Thyroid gland (tissue), 4 donors: Measurements from ENCODE around the gene SORD.

ENCODE experiments used
- CTCF ChIP-seq, 6 experiments: fragments of 200-600 bp in 3 of 6; fragments of 450-650 bp in 3 of 6; sonication (generic) in 3 of 6; IDR thresholded peaks; one replicate each; pipeline ENCODE4 v1.5.1; 2016 to 2019; ENCODE audit warnings: antibody characterized with exemption in 6 of 6, mild to moderate bottlenecking in 2 of 6, inconsistent platforms in 1 of 6, moderate library complexity in 1 of 6
- POLR2A ChIP-seq, 2 donors: fragments of 450-650 bp; IDR thresholded peaks; one replicate each; pipeline ENCODE4 v1.6.1; 2017; ENCODE audit warnings: antibody characterized with exemption in 2 of 2, mild to moderate bottlenecking in 2 of 2, moderate library complexity in 1 of 2

- TF ChIP-seq CTCF (IDR thresholded peaks at IDR 0.05) (no peak), POLR2A (IDR thresholded peaks at IDR 0.05) (no peak)
Measured at GRCh38 chr15:45099549-45100165, 76.7 kb downstream of the SORD start.
